Suprapubic skin (tissue), 3 donors: ENCODE data around the gene FRMD4B.

Experiments used
- EP300 ChIP-seq: sonication (generic); formaldehyde crosslinking; IDR thresholded peaks from one replicate; pipeline ENCODE4 v1.6.1; 2017; ENCODE audit warnings: antibody characterized with exemption
- TF ChIP-seq, protein P1 (sequence below), 2 donors: fragments of 200-600 bp in 1 of 2; fragments of 450-650 bp in 1 of 2; sonication (generic) in 1 of 2; IDR thresholded peaks; one replicate each; pipeline ENCODE4 v1.5.1; 2016 to 2019; ENCODE audit warnings: antibody characterized with exemption in 2 of 2, mild to moderate bottlenecking in 1 of 2, moderate library complexity in 1 of 2

- TF ChIP-seq, protein P1, sequence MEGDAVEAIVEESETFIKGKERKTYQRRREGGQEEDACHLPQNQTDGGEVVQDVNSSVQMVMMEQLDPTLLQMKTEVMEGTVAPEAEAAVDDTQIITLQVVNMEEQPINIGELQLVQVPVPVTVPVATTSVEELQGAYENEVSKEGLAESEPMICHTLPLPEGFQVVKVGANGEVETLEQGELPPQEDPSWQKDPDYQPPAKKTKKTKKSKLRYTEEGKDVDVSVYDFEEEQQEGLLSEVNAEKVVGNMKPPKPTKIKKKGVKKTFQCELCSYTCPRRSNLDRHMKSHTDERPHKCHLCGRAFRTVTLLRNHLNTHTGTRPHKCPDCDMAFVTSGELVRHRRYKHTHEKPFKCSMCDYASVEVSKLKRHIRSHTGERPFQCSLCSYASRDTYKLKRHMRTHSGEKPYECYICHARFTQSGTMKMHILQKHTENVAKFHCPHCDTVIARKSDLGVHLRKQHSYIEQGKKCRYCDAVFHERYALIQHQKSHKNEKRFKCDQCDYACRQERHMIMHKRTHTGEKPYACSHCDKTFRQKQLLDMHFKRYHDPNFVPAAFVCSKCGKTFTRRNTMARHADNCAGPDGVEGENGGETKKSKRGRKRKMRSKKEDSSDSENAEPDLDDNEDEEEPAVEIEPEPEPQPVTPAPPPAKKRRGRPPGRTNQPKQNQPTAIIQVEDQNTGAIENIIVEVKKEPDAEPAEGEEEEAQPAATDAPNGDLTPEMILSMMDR (IDR thresholded peaks at IDR 0.05): no peak
- no peak for TF ChIP-seq EP300
These were observed 17.6 kb upstream of the FRMD4B start for GRCh38 chr3:69403454-69403853.
